SIG-M5 (cell line): ENCODE measurements around the gene NEUROD2.

ENCODE experiments used
- DNase-seq: peaks from one replicate; lab custom pipeline; 2025; lab: John Stamatoyannopoulos, UW

The NEUROD2 gene

DNA sequence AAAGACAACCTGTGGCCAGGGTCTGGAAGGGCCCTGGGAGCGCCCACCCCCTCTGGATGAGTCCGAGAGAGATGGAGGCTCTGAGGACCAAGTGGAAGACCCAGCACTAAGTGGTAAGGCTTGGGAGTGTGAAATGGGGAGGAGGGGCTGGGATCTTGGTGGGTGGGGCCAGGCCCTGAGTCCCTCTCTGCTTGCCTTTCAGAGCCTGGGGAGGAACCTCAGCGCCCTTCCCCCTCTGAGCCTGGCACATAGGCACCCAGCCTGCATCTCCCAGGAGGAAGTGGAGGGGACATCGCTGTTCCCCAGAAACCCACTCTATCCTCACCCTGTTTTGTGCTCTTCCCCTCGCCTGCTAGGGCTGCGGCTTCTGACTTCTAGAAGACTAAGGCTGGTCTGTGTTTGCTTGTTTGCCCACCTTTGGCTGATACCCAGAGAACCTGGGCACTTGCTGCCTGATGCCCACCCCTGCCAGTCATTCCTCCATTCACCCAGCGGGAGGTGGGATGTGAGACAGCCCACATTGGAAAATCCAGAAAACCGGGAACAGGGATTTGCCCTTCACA lies 28.0 kb upstream of the NEUROD2 start:
- no peak for DNase-seq

DNA sequence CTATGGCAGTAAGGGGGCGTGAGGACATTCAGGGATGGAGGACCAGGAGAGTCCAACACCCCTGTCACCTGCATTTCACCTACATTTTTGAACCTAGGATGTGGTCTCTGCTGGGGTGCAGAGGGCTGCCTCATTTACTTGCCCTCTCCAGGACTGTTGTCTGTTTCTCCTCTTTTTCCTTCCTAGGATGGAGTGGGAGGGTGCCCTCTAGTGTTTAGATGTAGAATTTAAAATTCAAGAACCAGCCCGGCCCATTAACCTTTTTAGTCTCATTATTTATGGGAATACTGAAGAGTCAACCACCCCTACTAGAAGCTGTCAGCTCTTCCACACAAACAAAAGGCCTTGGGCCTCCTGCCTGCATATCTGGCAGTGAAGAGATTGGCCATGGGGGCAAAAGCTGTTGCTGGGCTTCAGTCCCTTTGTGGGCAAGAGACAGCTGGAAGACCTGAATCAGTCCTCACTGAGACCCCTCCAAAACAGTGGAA lies 26.7 kb upstream of the NEUROD2 start:
- no peak for DNase-seq

DNA sequence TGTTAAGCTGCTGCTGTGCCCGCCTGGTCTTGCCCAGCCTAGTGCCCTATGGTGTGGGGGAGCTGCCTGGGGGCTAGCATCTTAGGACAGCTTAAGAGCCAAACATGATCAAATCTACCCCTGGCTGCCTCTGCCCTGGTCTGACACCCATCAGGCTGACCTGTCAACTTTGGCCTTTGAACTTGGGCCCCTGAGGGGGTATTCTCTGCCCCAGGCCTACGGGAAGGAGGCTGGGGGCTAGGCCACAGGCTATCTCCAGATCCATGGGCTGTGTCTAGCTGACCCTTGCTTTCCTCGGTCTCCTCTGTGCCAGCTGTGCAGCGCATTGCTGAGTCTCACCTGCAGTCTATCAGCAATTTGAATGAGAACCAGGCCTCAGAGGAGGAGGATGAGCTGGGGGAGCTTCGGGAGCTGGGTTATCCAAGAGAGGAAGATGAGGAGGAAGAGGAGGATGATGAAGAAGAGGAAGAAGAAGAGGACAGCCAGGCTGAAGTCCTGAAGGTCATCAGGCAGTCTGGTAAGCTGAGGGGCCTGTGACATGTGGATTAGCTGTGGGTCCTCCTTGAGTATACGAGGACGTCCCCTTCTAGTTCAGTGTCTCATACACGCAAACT lies 26.0 kb upstream of the NEUROD2 start:
- no peak for DNase-seq

DNA sequence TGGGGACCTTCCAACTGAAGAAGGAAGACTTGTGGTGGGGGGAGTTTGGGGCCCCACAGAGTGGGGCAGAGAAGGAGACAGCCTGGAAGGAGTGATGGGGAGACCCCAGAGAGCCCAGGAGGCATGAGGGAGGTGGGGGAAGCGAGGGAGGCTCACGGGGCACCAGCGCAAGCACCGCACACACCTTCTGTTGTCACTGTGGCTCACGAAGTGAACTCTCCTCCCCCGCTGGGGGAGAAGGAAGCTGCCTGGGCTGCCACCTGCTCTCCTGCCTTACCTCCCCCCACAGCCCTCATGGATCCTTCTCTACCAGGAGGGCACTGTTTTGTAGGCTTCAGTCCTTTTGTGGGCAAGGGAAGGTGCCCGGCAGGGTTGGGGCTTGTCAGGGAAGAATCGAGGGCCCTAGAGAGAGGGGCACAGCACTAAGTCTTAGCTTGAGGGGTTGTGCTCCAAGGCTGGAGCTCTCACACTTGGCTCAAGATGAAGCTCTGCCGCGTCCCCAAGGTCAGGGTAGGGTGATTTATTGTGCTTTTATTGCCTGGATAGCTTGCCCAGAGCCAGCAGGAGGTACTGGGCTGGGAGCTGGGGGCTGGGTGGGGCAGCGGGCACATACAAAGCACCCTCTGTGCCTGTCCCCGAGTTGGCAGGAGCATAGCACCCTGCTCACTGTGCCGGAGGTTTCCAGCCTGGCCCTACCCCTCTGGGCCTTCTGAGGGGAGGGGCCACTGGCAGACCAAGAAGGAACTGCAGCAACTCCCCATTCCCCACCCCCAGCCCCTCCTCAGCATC lies 24.6 kb upstream of the NEUROD2 start:
- no peak for DNase-seq

DNA sequence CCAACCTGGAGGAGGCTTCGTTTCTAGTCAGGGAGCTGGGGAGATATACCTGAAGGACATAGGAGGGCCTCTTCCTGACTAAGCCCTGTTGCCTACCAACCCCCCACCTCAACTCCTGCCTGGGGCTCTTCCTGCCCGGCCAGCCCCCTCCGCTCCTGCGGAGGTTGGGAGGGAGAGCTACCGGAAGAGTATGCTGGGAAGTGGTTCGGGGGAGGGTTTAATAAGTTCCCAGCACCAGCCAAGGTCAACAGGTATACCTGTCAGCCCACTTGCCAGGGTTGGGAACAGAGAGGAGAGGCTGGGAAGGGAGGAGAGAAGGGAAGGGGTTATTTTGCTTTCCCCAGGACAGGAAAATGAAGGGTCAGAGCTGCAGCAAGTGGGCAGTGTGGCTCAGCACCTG lies 23.7 kb upstream of the NEUROD2 start:
- no peak for DNase-seq

DNA sequence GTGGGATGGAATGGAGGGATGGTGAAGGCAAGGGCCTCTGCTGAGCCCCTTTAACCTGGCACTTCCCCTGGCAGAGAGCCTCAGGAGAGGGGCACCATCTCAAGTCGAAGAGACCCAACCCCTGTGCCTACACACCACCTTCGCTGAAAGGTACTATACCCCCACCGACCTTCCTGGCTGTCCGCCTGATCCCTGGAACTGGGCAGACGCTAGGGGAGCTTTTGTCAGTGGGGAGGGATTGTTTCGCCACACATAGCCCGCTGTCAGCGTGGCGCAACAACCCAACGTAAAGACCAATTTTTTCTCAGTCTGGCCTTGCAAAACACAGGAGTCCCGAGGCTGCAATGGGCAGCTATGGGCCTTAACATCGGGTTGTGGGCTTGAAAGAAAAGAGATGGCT lies 22.2 kb upstream of the NEUROD2 start:
- no peak for DNase-seq

DNA sequence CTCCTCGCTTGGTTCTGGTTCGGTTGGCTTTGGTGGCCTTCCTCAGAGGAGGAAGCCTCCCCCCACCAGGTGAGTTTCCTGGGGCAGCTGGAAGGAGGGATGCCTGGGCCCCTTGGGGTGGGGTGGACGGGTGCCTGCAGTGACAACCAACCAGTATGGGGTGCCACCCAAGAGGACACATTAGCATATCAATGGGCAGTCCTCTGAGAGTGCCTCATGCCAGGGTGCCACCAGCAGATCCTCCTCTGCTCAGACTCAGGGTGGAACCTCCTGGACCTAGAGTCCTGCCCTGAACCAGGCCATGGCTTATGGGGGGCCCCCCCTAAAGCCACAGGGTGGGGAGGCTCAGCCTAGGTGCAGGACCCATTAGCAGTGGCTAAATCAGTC lies 21.8 kb upstream of the NEUROD2 start:
- DNase-seq = no peak

DNA sequence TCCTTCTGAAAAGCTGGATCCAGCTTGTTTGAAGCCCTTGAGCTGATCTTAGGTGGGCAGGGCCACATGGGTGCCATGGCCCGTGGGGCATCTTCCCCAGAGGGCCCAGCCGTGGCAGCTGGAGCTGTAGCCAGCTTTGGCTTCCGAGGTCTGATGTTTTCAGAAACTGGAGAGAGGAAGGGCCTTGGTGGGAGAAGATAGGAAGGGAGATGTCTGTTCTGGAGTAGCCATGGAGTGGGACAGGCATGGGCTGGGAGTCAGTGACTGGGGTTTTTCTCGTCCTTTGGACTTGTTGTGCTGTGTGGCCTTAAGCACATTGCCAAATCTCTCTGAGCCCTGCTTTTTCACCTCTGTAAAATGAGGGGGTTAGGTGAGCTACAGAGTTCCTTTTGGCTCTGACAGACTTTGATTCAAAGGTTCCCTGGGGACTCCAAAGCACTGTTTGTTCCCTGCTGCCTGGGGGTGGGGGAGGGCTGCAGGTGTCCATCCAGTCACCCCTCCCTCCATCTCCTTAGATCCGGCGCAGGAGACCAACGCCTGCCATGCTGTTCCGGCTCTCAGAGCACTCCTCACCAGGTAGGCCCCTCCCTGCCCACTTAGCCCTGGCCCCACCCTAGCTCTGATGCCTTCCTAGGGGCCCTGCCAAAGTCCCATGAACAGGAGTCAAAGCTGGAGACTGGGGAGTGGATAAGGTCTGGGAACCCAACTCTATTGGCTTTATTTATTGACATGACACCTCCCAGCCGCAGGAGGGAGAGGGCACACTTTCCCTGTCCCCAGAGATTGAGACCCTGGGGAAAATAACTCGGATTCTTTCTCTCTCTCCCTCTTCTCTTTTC lies 21.2 kb upstream of the NEUROD2 start:
- DNase-seq = no peak

DNA sequence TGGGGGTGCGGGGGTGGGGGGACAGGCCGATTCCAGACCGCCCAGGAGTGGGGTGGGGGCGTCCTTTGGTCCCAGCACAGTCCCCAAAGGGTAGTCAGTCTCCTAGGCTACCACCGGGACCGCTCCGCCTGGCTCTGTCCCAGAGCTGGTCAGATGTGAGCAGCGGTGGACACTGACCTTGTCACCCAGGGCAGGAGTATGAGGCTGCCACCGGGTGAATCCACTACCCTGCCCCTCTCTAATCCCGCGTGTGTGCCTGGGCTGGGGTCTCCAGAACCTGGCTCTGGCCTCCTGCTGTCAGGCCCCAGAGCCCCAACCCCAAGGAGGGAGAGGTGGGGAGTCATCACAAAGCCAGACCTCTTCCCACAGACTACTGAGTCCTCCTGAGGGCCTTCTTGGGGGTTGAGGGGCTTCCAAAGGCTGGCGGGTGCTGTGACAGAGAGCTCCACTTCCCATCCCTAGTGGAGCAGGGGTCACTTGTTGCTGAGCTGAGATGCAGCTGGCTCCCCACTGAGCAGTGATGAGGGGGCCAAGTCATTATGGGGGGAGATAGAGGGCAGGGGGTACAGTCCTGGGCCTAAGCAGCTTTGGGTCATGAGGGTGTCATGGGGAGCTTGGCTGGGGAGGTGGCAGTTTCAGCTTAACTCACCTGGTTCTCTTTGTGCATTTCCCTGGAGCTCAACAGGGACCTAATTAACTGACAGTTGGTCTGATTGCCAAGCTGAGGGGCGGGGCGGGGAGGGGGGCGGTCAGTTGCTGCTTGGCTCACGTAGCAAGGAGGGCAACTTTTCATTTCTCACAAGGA lies 20.2 kb upstream of the NEUROD2 start:
- no peak for DNase-seq

DNA sequence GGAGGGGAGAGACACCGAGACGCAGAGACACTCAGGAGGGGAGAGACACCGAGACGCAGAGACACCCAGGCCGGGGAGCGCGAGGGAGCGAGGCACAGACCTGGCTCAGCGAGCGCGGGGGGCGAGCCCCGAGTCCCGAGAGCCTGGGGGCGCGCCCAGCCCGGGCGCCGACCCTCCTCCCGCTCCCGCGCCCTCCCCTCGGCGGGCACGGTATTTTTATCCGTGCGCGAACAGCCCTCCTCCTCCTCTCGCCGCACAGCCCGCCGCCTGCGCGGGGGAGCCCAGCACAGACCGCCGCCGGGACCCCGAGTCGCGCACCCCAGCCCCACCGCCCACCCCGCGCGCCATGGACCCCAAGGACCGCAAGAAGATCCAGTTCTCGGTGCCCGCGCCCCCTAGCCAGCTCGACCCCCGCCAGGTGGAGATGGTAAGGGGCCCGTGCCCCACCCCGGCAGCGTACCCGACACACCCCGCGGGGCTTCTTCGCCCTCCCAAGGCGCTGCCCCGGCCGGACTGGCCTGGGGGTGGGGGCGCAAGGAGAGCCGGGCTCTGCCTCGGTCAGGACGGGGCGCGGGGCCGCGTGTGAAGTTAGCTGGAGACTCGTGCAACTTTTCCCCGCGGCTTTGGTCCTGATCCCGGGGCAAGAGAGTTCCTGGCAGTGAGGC lies 19.5 kb upstream of the NEUROD2 start:
- no peak for DNase-seq

DNA sequence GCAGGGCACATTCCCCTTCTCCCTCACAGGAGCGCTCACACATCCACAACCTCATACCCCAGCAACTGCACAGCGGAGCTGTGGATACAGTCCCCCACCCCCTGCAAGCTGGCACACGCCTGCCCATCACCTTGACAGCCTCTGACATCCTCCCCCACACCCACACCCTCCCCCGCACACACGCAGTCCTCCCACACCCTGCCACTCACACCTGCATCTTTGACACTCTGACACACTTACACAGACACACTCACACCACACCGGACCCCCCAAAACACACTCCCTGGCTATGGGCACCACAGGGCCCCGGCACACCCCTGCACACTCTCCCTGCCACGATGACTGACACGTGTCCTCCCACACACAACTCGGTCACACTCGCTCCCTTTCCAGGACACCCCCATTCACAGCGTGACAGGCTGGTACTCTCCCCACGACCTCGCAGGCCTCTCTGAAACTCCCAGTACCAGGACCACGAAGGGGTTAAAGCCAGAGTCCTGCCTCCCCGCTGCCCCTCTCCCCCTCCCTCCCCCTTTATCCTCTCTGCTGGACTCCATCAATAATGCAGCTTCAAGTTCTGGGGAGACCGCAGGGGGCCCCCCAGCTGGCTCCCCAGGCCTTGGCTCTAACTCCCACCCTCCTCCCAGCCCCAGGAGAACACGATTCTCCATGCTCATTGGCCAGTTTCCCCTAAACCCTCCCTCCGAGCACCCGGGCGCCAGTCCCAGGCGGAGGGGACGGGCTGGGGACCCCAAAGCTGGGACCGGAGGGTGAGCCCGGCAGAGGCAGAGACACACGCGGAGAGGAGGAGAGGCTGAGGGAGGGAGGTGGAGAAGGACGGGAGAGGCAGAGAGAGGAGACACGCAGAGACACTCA lies 18.7 kb upstream of the NEUROD2 start, which contains the start of gene PPP1R1B:
PPP1R1B (plus strand) TSS at position 782 of the 876 bp plus-strand sequence. CDS start 441 bp downstream, outside the sequence.
- no peak for DNase-seq

DNA sequence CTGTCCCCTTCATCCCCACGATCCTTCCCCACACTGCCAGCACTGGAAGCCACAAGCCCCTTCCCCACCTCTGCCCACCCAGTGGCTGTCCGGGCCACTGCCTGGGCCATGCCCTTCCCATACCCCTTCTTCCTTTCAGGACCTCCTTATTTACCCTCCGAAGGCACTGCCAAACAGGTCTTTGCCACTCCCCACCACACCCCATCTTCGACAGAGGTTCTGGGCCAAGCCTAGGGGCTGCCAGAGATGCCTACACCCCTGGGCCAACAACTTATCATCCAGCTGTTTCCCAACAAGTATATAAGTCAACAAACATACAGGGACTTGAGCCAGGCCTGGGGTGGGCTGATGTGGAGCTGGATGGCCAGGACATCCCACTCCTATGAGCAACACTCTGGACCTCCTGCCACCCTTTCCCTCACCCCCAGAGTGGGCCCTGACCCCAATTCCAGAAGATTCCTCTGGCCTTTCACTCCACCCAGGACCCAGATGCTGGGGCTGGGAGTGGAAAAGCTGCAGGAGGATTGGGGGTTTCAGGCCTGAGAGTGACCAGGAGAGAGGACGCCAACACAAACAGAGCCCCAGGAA lies 17.6 kb upstream of the NEUROD2 start:
- DNase-seq = no peak

DNA sequence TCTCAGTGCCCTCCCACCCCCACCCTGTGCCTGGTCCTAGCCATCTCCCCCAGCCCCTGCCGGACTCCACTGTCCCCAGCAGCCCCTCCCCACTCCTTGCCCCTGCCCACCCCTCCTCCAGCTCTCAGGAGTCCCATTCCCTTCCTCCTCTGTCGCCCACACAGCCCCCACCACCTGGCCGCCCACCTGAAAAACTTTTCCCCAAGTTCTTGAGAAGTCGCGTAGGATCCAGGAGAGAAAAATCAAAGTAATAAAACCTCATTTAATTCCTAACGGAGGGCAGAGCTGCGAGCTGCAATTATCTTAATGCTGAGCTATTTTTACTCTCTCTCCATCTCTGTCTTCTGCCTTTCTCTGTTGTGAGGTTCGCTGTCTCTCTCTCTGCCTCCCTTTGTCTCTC lies 16.6 kb upstream of the NEUROD2 start:
- no peak for DNase-seq

DNA sequence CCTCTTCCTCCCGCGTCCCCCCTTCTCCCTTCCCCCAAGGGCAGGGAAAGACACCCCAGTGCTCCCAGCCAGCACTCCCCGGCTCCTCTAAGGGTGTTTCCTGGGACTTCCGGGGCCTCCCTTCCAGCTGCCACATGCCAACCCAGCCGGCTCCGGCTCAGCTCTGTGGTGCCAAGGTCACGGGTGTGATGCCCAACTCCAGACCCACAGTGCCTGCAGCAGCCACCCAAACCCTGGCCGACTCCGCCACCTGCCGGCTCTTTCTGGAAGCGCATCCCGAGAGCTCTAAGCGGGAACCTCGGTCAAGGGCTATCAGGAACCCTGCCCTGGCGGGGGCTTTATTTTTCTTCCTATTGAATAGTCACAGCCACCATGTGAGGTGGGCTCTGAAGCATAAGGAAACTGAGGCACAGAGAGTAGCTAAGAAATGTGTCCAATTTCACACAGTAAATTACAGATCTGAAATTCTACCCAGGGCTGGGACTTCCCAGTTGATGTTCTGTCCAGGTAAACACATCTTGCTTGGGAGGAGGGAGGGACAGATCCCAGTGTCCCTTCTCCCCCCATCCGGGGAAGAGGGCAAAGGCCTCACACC lies 15.7 kb upstream of the NEUROD2 start:
- no peak for DNase-seq

DNA sequence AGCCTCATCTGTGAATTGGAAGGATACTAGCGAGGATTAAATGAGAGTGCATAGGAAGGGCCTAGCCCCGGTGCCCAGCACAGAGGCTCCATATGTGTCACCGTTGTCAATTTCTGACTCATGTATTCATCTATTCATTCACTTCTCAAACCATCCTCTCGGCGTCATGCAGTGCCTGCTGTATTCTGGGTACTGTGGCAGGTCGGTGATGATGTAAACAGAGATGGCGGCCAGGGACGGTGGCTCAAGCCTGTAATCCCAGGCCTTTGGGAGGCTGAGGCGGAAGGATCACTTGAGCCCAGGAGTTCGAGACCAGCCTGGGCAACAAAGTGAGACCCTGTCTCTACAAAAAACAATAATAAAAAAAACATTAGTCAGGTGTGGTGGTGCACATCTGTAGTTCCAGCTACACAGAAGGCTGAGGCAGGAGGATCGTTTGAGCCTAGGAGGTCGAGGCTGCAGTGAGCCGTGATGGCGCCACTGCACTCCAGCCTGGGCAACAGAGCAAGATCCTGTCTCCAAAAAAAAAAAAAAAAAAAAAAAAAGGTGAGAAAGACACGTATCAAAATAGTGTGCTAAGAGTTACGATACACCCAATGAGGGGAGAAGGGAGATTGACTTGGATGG lies 14.8 kb upstream of the NEUROD2 start:
- DNase-seq = no peak

DNA sequence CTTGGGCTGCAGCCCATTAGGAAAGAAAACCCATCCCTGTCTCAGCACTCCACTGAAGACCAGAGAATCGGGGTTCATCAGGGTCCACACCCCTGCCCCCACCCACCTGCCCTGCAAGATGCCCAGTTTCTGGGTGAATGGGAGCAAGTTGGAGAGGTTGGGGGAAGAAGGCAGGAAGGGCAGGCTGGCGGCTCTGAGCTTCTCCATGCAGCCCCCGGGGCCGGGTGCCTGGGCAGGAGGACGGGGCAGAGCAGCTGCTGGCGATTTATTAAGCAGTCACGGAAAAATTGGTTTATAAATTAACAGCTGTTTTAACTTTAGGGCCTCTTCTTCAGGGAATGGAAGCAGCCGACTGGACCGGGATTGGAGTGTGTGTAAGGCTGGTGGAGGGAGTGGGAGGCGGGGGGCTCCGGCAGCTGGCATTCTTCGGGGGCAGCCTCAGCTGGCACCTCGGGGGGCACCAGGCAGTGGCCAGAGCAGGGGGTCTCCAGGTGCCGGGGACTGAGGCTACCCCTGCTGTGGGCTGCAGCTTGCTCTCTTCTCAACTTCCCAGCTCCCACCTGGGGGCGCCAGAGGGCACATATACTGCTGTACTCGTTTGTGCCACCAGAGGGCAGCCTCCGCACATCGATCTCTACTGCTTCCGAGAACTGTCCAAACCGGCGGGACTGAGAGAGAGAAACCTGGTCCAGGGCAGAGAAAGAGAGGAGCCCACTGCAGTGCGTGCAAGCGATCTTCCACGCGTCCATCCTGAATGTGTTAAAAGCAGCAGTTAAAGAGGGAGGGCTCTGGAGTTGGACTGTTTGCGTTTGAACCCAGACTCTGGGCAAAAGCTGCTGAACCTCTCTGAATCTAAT lies 14.0 kb upstream of the NEUROD2 start:
- no peak for DNase-seq

DNA sequence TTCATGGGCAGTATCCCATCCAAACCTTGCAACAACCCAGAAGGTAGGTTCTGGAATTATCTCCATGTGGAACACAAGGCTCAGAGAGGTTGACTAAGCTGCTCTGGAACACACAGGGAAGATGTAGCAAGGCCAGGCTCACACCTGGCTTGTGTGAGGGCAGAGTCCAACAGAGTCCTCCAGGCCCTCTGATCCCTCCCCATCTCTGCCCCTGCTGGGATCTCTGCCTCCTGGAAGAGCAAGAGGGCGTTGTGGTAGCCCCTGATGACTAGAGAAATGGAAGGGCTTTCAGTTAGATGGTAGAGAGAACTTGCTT lies 12.0 kb upstream of the NEUROD2 start:
- DNase-seq = no peak
